Neutrophil (primary cell): ENCODE measurements around the gene HHATL.

Source experiments
- H3K27ac ChIP-seq: fragments of 200-600 bp; sonication (generic); 2 replicates; pipeline ENCODE4 v1.5.1; 2016; ENCODE audit warnings: mild to moderate bottlenecking, moderate library complexity
- H3K27me3 ChIP-seq: fragments of 200-600 bp; sonication (generic); 2 replicates; pipeline ENCODE4 v1.6.0; 2016; ENCODE audit warnings: mild to moderate bottlenecking
- H3K36me3 ChIP-seq: fragments of 200-600 bp; sonication (generic); 2 replicates; pipeline ENCODE4 v1.5.1; 2017
- H3K4me1 ChIP-seq, 2 experiments: fragments of 200-600 bp in 1 of 2; sonication (generic) in 1 of 2; 1 replicate in 1 of 2; 2 replicates in 1 of 2; pipeline versions ENCODE4 v1.5.1 to v1.6.1; 2013 to 2016; ENCODE audit warnings: low read depth in 1 of 2, low read length in 1 of 2, mild to moderate bottlenecking in 1 of 2, moderate library complexity in 1 of 2; ENCODE audit not compliant: control insufficient read depth in 1 of 2, insufficient read depth in 1 of 2
- H3K4me3 ChIP-seq, 2 experiments: fragments of 200-600 bp in 1 of 2; sonication (generic) in 1 of 2; 1 replicate in 1 of 2; 2 replicates in 1 of 2; pipeline ENCODE4 v1.5.1; 2013 to 2016; ENCODE audit warnings: low read depth in 1 of 2, low read length in 1 of 2, mild to moderate bottlenecking in 1 of 2, moderate library complexity in 1 of 2
- H3K9me3 ChIP-seq: fragments of 200-600 bp; sonication (generic); 2 replicates; pipeline ENCODE4 v1.5.1; 2016
- TF ChIP-seq, protein P1 (sequence below): fragments of 200-600 bp; sonication (generic); IDR thresholded peaks from 2 replicates; pipeline ENCODE4 v1.5.1; 2016; ENCODE audit warnings: antibody characterized with exemption

The HHATL gene

DNA sequence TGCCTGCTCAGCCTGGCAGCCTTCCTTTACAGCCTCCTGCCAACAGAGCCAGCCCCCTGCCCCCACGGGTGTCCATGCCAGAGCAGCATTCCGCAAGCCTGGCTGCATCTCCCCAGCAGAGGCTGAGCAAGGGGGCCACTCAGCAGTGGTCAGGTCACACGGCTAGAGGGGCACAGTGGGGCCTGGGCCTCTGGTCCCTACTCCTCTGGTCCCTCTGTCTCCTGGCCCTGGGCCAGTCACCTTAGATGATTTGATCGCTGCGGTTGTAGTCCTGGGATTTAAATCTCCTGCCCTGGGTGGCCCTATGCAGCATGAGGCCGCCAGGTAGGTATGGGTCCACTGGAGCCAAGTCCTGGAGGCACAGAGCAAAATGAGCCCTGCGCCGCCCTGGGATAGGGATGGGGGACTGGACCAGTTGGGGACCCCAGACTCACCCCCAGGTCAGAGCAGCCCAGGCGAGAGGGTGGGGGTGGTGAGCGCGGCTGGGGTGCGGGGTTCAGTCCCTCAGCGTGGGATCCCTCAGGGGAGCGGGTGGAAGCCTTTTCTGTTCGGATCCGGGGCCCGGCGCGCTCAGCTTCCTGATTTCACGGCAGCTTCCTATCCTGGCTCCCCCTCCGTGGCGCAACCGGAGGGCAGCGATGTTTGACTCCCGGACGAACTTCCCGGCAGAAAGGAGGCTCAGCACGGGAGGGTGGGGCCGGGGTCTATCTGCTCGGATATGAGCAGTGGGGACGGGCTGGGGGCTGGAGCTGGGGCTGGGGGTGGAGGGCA lies 48.9 kb downstream of the HHATL start, which contains the start of gene ZBTB47:
ZBTB47 (plus strand) TSS at position 138 of the 771 bp plus-strand sequence. CDS start 4,659 bp downstream, outside the sequence.
- peaks cover 61 to 64% of the 10 kb centered on the region in 2 experiments for H3K4me1 ChIP-seq
- H3K9me3 ChIP-seq, result no peaks in the 10 kb centered on the region
- H3K4me3 ChIP-seq, result peak within 1 kb of the TSS; percentile 78 to 79
- no peaks in the 10 kb centered on the region for H3K36me3 ChIP-seq
- TF ChIP-seq, protein P1, sequence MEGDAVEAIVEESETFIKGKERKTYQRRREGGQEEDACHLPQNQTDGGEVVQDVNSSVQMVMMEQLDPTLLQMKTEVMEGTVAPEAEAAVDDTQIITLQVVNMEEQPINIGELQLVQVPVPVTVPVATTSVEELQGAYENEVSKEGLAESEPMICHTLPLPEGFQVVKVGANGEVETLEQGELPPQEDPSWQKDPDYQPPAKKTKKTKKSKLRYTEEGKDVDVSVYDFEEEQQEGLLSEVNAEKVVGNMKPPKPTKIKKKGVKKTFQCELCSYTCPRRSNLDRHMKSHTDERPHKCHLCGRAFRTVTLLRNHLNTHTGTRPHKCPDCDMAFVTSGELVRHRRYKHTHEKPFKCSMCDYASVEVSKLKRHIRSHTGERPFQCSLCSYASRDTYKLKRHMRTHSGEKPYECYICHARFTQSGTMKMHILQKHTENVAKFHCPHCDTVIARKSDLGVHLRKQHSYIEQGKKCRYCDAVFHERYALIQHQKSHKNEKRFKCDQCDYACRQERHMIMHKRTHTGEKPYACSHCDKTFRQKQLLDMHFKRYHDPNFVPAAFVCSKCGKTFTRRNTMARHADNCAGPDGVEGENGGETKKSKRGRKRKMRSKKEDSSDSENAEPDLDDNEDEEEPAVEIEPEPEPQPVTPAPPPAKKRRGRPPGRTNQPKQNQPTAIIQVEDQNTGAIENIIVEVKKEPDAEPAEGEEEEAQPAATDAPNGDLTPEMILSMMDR, result no peak
- H3K27ac ChIP-seq, result peak within 1 kb of the TSS; percentile 91
- no peaks in the 10 kb centered on the region for H3K27me3 ChIP-seq

GRCh38 chr3:42653303-42653559 lies 49.4 kb downstream of the HHATL start:
- peaks cover 64 to 66% of the 10 kb centered on the region in 2 experiments for H3K4me1 ChIP-seq

GRCh38 chr3:42652611-42653302 lies 49.8 kb downstream of the HHATL start:
- Histone ChIP-seq H3K4me1 (peaks cover 68 to 70% of the 10 kb centered on the region in 2 experiments), H3K4me3 (peak overlapping the region; percentile 78 to 79), H3K36me3 (no peaks in the 10 kb centered on the region)

More at GRCh38 chr3:42653303-42653559, 49.4 kb downstream of the HHATL start:
- H3K27ac ChIP-seq, result peak overlapping the region; percentile 91
- no peaks in the 10 kb centered on the region for H3K9me3 ChIP-seq
- H3K27me3 ChIP-seq, result no peaks in the 10 kb centered on the region
- H3K4me3 ChIP-seq, result peak overlapping the region; percentile 78 to 79
- no peaks in the 10 kb centered on the region for H3K36me3 ChIP-seq
- TF ChIP-seq, protein P1, result no peak

DNA sequence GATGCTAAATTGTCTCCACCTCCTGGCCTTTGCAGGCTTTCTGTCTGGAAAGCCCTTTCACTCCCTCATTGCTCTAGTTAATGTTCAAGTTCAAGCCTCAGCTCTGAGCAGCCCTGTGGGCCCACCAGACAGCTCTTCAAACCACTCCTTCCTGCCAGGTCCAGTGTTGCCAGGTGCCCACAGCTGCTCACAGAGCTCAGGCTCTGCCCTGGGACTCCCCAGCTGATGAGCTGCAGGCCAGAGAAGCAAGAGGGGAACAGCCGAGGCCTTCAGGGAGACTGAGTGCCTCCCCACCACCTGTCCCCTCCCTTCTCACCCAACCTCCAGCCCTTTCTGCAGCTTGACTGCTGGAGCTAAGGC lies 50.4 kb downstream of the HHATL start:
- Histone ChIP-seq H3K4me1 (peaks cover 73 to 76% of the 10 kb centered on the region in 2 experiments), H3K27me3 (no peaks in the 10 kb centered on the region), H3K4me3 (peak overlapping the region; percentile 78 to 79), H3K27ac (peak overlapping the region; percentile 91), H3K36me3 (no peaks in the 10 kb centered on the region), H3K9me3 (no peaks in the 10 kb centered on the region)
- TF ChIP-seq, protein P1, result no peak

More at GRCh38 chr3:42652611-42653302, 49.8 kb downstream of the HHATL start:
- TF ChIP-seq, protein P1, result no peak
- no peaks in the 10 kb centered on the region for H3K27me3 ChIP-seq
- H3K27ac ChIP-seq, result peak overlapping the region; percentile 91
- H3K9me3 ChIP-seq, result no peaks in the 10 kb centered on the region

DNA sequence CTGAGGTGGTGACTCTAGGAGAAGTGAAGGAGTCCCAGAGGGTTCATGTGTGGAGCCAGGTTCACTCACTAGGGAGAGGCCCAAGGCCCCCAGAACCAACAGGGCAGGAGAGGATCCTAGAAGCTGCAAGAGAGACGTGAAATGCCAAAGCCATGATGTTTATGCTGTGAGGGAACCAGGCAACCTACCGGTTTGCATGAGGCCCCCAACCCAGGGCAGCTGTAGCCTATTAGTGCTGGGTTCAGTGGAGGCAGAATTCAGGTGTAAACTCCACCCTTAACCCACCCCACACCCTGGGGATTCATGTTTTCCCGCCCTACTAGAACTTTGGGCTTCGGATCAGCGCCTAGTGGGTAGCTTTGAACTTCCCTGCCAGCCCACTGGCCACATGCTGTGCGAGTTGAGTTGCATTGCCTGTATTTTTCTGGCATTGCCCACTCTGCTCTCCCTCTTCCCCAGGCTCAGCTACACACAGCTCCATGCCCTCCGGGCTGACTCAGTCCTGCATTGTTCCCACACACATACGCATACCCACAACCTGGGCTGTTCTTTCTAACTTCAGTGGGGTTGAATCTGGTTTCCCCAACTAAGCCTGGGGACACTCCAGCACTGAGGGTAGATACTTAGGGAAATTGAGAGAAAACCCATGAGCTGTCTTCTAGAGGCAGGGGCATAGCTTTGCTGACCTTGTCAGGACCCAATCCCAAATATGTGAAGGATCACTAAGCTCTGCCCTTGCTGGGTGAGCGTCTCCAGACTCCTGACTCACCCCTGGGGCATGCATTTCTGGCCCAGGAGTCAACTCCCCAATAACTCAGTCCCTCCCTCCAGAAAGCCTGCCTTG lies 51.1 kb downstream of the HHATL start:
- Histone ChIP-seq H3K4me1 (peaks cover 80 to 83% of the 10 kb centered on the region in 2 experiments), H3K36me3 (no peaks in the 10 kb centered on the region), H3K27me3 (no peaks in the 10 kb centered on the region), H3K27ac (peak overlapping the region; percentile 91), H3K9me3 (no peaks in the 10 kb centered on the region), H3K4me3 (peak overlapping the region in 1 of 2 experiments; percentile 78)
- TF ChIP-seq, protein P1, result no peak
